HG02943 (cell line): Measurements from ENCODE around the gene KCNC1.

Experiments used
- ATAC-seq: cut with Tn5 transposase; IDR thresholded peaks from one replicate; pipeline ENCODE4 v1.9.1; 2021; ENCODE audit warnings: mild to moderate bottlenecking, low read depth, moderate library complexity; ENCODE audit not compliant: unreplicated experiment

Gene KCNC1

DNA sequence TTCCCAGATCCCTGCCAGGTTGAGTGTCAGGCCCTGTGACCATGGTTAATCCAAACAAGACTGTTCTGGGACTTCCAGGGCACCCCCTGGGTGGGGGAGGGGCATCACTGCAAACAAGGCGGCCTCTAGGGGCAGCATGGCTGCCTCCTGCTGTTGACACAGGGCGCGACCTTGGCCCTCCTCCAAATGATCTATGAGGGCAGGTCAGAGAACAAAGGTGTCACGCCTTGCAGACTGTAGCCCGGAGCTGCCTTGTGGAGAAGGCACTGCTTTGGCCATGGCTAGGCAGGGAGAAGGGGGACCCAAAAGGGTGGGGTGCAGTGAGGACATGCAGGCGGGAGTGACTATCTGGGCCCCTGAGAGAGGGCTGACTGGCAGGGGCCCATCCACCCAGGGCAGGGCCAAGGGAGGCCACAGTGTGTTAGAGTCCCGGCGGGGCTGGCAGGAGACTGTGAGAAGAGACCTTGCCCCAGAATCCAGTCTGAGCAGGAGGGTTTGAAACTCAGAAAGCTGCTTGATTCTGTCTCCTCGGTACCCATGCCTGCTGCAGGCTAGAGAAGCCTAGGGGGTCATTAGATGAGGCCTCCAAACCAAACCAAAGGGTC, 35.6 kb downstream of the KCNC1 start:
- no peak for ATAC-seq

DNA sequence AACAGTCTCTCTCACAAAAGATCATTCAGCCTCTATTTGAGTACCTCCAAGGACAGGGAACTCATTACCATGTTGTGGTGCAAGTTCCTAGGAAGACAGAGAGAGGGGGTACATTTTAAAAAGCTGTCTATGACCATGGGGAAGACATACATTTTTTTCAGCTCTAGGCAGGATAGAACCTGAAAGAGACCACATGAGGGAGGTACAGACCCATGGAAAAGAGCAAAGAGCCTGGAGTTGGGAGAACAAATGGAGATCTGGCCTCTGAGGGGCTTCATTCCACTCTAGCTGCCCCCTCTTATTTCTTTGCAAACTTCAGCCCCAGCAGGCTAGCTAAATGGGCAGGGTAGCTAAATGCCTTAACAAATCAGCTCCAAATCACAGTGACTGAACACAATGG, 36.3 kb downstream of the KCNC1 start:
- ATAC-seq = no peak

DNA sequence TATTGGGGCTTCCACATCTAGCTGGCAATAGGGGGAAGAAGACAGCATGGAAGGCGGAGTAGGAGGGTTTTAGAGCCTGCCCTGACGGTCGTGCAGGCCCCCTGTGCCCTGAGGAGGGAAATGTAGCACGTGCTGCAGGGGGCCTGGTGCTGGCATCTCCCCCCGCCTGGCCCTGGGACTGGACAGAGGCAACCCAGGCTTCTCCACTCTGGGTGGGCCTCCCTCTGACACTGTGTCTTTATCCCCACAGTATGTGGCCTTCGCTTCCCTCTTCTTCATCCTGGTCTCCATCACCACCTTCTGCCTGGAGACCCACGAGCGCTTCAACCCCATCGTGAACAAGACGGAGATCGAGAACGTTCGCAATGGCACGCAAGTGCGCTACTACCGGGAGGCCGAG, 36.8 kb downstream of the KCNC1 start:
- ATAC-seq = no peak

DNA sequence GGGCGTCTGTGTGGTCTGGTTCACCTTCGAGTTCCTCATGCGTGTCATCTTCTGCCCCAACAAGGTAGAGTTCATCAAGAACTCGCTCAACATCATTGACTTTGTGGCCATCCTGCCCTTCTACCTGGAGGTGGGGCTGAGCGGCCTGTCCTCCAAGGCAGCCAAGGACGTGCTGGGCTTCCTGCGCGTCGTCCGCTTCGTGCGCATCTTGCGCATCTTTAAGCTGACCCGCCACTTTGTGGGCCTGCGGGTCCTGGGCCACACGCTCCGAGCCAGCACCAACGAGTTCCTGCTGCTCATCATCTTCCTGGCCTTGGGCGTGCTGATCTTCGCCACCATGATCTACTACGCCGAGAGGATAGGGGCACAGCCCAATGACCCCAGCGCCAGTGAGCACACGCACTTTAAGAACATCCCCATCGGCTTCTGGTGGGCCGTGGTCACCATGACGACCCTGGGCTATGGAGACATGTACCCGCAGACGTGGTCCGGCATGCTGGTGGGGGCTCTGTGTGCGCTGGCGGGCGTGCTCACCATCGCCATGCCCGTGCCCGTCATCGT, 37.3 kb downstream of the KCNC1 start:
- no peak for ATAC-seq

DNA sequence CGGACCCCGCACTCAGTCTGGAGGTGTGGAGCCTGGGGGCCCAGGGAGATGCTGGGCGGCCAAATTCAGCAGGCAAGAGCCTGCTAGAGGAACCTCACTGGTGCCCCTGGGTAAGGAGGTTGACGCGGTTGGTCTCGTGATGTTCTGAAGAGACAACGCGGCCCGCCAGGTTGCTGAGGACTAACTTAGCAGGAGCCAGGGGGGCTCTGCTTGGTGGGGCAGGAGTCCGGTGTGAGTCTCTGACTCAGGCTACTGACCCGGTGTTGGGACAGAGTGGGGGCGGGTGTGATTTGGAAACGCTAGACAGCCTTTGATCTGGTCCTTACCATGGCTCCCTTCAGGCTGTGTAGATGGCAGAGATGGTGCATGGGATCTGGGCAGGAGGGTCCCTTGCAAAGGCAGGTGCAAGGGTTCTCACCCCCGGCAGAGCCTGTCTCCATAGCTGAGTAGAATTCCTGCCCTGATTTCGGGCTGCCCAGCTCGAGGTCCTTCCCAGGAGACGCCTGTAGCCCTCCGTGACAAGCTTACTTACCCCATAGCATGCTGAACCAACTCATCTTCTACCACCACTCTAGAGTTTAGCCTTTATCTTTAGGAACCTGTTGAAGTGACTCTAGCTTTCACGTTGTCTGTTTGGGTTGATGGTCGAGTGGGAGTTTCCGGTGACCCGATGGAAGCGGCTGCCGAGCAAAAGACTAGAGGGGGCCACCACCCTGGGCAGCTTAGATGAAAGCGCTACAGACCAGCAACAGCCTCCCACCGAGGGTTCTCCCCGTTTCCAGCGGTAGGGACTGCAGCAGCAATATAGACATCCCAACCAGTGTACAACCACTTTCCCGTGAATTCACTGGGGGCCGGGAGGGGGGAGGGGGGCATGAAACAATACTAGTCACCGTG, 38.4 kb downstream of the KCNC1 start:
- ATAC-seq = no peak

DNA sequence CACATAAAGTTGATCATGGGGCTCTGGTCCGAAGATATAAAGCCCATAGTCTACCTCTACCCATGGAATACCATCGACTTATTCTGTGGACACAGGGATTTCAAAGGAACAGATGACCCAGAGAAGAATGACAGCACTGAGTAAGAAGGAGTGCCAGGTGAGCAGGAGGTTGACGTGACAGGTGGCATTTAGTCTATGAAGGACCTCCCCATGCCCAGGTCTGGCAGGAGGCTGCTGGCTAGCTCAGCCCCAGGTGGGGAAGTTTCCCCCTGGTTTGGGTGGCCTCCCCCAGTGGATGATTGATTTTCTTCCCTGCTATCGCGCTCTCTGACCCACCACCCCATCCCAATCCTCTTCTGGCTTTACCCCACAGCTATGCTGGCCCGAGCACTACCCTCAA, 39.1 kb downstream of the KCNC1 start:
- no peak for ATAC-seq

DNA sequence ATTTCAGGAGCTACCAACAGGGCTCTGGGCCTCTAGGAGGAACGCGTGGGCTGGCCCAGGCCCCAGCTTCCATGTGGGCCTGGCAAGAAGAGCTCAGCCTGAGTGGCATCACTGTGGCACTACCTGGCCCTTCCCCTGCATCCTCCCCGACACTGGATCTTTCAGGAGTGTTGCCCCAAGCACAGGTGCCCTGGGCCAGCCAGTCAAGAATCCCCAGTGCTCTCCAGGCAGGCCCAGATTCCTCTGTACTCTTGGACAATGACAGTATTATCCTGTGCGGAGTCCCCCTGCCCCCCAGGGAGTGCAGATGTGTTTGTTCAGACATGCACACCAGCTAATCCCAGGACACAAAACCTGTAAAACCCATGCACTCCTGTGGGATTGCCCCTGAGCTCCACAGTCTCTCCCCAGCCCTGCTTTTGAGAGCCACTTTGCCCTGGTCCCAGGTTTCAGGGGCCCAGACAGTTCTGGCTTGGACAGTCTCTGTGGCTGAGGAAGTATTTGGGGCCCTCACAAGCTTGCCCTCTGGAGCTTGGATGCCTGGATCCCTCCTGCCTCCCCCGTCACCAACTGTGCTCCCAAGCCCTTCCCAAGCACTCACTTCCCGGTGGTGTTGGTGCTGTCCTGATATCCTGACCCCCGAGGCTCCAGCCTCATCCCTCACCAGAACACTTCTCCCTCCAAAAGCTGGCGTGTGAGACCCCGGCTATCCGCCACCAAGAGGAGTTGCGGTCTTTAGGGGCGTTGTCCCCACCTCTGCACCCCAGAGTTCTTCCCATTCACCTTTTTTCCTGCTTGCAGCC, 39.9 kb downstream of the KCNC1 start:
- ATAC-seq = no peak

DNA sequence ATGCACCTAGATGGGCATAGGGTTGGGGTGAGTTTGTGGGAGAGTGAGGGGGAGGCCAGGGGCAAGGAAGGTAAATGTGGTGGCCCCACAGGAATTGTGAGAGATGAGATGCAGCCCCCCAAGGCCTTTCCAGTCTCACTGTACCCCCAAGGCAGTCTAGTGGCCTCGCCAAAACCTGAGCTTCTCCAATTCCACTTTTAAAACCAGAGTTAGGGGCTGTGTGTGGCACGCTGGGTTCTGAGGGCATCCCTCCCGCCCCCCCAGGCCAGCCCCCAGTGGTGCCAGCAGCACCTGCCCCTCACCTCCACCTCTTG, 40.4 kb downstream of the KCNC1 start:
- ATAC-seq = no peak

DNA sequence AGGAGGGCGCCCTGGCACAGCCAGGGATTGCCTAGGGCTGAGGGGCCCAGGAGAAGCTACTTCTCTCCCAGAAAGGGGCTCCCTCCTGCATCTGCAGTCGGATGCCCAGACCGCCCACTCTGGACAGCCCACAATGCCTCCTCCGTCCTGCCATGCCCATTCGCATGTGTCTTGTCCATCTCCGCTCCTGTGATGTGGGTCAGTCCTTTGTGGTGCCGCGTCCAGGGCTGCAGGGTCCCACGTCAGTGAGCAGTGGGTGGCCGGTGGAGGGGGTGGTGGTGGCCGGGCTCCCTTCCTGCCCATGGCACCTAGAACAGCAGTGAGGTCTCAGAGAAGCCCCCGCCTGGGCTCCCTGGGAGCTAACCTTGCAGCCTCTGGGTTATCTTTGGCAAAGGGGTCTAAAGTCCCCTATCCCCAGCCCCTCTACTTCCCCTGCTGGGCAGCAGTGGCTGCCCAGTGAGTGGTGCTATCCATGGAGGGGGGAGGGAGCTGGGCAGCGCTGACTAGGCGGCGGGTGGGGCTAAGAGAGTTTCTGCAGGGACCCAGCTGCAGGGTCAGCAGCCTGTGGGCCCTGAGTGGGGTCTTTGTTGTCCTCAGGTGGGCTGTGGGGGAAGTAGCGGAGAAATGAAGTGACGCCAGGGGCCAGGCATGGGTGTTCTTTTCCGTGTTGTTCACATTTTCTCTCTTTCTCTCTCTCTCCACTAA, 41.1 kb downstream of the KCNC1 start:
- ATAC-seq = no peak

DNA sequence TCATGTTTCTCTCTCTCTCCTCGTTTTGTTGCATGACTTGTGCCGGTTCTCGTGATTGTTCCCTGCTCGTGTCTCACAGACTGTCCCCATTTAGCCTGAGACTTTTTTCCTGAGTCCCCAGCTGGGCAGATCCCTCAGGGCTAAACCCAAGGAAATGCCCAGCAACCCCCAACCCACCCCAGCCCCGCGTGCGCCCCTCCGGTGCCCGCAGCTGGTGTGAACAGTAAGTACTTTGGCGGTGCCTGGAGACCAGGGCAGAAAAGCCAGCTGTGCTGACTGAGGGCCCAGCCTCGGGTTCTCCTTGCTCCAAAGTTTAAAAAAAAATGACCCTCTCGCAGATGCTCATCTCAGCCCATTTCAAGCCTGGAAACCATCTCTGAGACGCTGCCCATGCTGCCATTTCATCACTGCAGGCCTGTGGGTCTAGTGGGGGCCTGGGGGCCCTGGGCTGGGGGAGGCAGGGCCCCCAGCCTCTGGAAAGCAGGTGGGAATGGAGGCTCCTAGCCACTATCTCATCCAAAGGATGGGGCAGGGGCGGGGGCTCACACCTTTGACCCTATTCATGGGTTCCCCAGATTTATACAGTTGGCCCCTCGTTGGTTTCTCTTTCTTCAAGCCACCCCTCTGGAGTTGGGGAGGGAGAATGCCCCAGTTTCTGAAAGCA, 41.8 kb downstream of the KCNC1 start:
- no peak for ATAC-seq

DNA sequence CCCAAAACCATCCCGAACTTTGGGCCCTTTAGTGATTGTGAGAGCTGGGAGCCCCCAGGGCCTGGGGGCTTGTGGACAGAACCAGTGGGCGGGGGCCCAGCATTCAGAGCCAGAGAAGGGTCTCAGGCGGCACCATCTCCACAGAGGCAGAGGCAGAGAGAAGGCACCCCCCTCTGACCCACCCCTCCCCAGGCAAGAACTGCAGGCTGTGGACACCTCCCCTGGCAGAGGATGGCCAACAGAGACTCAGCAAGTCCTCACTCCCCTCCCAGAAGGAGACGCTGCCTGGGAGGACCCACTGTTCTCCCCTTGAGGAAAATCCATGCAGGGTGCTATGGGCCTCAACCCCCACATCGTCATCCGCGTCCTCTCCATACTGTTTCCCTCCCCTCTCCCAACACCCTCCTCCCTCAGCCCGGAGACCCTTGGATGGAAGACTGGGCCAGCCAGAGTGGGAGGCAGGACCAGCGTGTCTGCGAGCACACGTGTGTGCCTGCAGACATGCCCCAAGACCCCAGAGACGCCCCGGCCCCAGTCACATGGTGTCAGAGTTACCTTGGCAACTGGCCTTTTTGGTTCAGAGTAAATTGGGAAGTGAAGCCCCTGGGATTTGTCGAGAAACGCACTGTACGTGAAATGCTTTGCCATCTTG, 42.6 kb downstream of the KCNC1 start:
- ATAC-seq = no peak

DNA sequence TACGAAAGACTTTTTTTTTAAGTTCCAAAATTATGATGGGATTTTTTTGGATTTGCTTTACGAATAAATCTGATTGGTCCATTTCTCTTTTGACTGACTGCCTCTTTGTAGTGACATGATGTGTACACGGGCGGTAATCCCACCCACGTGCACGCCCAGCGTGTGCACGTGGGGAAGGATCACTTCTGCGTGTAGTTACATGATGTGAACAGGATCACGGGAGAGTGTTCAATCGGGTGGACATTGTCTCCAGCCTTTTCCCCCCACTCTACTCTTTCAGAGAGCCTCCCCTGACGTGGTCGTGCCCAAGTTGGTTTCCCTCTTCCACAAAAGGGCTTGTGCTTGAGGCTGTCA, 43.1 kb downstream of the KCNC1 start:
- no peak for ATAC-seq

DNA sequence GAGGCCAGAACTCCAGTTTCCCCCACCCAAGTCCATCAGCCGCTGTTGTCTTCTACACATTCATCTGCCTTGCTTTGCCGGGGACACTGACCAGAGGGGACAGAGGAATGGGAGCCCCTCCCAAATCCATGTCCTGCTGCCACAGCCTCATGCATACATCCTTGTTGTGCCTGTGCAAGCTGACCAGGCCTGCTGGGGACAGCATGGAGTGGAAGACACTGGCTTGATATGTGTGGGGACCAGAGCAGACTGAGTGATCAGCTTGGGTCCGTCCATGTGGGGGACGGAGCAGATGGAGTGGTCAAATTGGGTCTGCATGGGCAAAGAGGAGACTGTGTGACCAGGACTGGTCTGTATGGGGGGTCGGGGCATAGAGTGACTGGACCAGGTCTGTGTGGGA, 43.8 kb downstream of the KCNC1 start:
- no peak for ATAC-seq

DNA sequence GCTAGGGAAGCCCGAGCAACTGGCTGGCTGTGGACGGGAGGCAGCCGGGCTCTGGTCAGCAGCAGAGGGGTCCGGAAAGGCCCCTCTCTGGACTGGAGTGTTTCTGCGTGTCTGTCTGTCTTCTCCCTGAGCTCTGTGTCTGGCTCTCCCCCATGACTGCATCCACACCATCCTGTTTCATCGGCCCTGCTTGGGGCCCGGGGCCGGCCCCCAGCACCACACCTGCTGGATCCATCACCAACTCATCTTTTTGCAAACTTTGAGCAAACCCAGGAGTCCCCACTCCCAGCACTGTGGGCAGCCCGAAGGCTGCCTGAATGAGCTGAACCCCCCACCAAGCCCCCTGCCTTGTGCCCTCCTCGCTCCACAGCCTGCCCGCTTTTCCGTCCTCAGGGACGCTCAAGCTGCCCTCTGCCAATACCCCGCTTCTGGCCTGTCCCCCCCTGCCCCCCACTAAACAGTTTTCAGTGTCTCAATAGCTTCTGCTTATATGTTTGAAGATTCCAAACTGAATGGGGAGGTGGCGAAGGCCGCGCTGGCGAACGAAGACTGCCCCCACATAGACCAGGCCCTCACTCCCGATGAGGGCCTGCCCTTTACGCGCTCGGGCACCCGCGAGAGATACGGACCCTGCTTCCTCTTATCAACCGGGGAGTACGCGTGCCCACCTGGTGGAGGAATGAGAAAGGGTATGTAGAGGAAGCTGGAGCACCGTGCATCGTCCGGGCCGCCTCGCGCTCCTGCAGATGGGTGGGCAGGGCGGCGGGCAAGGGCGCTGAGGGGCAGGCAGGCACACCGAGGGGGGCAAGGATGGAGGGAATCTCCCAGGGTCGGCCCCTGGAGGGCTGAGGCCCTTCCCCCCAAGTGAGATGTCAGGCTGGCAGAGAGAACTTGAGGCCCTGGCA, 44.6 kb downstream of the KCNC1 start:
- no peak for ATAC-seq

DNA sequence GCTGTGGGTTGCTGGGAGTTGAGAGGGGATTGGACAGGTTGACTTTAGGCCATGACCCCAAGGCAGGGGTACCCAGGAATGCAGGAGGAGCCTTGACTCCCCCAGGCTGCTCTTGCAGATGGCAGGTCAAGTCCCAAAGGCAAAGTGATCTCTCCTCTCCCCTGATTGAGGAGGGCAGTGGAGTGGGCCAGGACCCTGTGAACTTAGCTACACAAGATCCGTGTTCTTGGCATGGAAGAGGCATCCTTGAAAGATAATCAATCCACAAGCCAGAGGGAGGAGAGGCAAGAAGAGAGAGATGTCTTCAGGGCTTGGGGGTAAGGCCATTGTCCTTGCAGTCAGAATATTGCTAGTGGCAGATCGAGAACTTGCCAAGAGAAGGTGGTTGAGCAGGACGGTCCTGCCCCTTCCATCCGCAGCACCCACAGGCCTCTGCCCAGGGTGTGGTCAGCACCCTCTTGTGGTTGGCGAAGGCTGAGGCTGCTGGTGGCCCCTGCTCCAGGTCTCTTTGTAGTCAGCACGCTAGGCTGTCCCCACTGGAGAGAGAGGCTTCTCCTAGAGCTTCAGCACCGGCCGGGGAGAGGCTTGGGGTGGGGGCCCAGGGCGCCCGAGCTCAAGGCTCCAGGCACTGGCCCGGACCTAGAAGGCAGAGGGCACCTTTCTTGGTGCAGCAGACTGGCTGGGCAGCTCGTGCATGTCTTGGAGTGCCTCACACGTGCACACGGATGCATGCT, 45.4 kb downstream of the KCNC1 start:
- ATAC-seq = no peak

DNA sequence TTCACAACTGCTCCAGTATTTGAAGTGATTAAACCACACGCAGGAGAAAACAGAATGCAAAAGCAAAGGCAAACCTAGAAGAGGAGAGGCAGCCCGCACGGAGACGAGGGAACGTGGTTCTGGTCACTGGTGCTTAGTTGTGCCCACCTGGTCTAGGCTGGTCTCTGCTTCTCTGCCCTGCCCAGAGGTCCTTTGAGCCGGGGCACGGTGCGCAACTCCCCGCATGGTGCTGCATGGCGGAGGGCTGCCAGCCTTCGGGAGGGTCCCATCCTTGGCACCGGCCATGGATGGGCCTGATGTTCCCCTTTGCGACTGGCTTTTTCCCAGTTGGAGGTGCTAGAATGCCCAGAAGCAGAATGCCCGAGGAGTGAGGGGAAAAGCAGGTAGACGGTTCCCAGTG, 46.1 kb downstream of the KCNC1 start:
- no peak for ATAC-seq

DNA sequence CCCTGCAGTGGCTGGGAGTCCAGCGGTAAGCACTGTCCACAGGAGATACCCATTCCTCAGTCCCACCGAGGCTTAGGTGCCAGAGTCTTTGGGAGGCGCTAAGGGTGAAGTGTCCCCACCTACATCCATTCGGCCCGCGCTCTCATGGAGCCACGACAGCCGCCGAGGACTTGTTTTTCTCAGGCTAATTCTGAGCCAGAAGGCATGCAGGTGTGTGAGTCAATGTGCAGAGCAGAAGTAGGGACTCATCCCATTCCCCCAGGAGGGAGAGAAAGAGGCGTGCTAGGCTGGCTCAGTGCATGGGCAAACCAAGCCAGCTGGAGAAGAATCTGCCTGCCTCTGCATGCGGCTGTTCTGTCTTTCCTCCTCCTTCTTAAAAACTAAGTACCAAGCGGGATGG, 46.6 kb downstream of the KCNC1 start:
- no peak for ATAC-seq

DNA sequence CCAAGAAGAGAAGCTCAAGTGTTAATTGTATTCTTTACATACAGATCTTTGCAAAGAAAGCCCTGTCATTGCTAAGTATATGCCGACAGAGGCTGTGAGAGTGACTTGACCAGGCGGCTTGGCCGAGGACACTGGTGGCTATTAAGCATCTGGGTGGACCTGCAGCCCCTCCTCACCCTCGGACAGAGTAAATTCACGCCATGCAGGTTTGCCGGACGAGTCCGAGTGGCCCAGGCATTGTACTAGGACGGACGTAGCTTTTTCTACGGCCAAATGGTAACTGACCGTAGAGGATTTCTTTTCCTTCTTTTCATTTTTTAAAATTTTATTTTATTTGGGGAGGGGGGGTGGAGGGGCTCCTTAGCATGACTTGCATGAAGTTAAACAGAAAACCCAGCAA, 47.0 kb downstream of the KCNC1 start:
- no peak for ATAC-seq
